Testis (tissue), 3 donors: ENCODE measurements around the gene SGSM1. TPM values are rescaled to one million over a fixed set of nuclear protein-coding genes. Genes with fewer than 3 reads are reported as not detected.

Experiments
- DNase-seq: peaks from one replicate; pipeline ENCODE4 v3.0.0-alpha.2; 2019
- H3K27ac ChIP-seq, 2 donors: fragments of 200-600 bp; sonication (generic); one replicate each; pipeline ENCODE4 v1.5.1; 2019
- H3K27me3 ChIP-seq: fragments of 200-600 bp; sonication (generic); one replicate; pipeline ENCODE4 v1.5.1; 2019
- H3K36me3 ChIP-seq: fragments of 200-600 bp; sonication (generic); one replicate; pipeline ENCODE4 v1.5.1; 2017; ENCODE audit warnings: low read depth; ENCODE audit errors: missing control alignments
- H3K4me1 ChIP-seq: fragments of 200-600 bp; sonication (generic); one replicate; pipeline ENCODE4 v1.5.1; 2019
- H3K4me3 ChIP-seq, 2 donors: fragments of 200-600 bp; sonication (generic); one replicate each; pipeline ENCODE4 v1.5.1; 2017 to 2019
- H3K9me3 ChIP-seq: fragments of 200-600 bp; sonication (generic); one replicate; pipeline ENCODE4 v1.5.1; 2017
- POLR2A ChIP-seq: fragments of 450-650 bp; IDR thresholded peaks from one replicate; pipeline ENCODE4 v1.6.1; 2017; ENCODE audit warnings: antibody characterized with exemption, mild to moderate bottlenecking, moderate library complexity
- WGBS, 2 donors: methylation state at CpG; one replicate each; pipeline ENCODE4 v1.1.5; 2018; 5-methylcytosine and 5-hydroxymethylcytosine counted together
- intact Hi-C: fragments of 100-400 bp; cut with DNase I; formaldehyde crosslinking; loops from one replicate; pipeline ENCODE4 v1.15.1; 2023; ENCODE audit warnings: low total_unique reads
- polyA plus RNA-seq: library from polyadenylated mRNA; stranded (reverse); fragments of 350-450 nt; fragmentation: Illumina TruSeq; extraction: RNeasy Lipid Tissue Mini Kit (QIAGEN cat#74804); gene quantifications from one replicate; pipeline ENCODE4 v1.2.3, GENCODE V29; 2014; ENCODE audit warnings: low read depth, low replicate concordance; ENCODE audit not compliant: insufficient read depth
- total RNA-seq, 2 donors: library from RNA; depleted of rRNA; stranded (reverse); fragments of >200 nt; gene quantifications; one replicate each; pipeline ENCODE4 v1.2.3, GENCODE V29; 2016
- TF ChIP-seq, protein P1 (sequence below), 3 experiments: fragments of 450-650 bp in 2 of 3; fragments of 200-600 bp in 1 of 3; sonication (generic) in 1 of 3; IDR thresholded peaks; one replicate each; pipeline ENCODE4 v1.5.1; 2016 to 2019; ENCODE audit warnings: antibody characterized with exemption in 3 of 3, mild to moderate bottlenecking in 2 of 3, moderate library complexity in 1 of 3

The SGSM1 gene
- total and polyA plus RNA-seq, 3 donors from 2014 or later, result 5.1 to 8.4 (median 7.9) TPM

GRCh38 chr22:24883432-24883831 is 77.4 kb downstream of the SGSM1 start:
- no peaks in the 10 kb centered on the region for H3K4me1 ChIP-seq
- H3K27ac ChIP-seq, result no peak overlapping the region
- no peaks in the 10 kb centered on the region for H3K27me3 ChIP-seq
- no peaks in the 10 kb centered on the region for H3K9me3 ChIP-seq
- intact Hi-C loops, result no loop called here
- no peak for DNase-seq
- no peaks in the 10 kb centered on the region for H3K36me3 ChIP-seq
- whole genome bisulfite sequencing, 2 donors, result 89 to 90% methylated on average over 5 to 6 of the region's 6 CpGs
- H3K4me3 ChIP-seq, result no peak overlapping the region
- TF ChIP-seq, protein P1, sequence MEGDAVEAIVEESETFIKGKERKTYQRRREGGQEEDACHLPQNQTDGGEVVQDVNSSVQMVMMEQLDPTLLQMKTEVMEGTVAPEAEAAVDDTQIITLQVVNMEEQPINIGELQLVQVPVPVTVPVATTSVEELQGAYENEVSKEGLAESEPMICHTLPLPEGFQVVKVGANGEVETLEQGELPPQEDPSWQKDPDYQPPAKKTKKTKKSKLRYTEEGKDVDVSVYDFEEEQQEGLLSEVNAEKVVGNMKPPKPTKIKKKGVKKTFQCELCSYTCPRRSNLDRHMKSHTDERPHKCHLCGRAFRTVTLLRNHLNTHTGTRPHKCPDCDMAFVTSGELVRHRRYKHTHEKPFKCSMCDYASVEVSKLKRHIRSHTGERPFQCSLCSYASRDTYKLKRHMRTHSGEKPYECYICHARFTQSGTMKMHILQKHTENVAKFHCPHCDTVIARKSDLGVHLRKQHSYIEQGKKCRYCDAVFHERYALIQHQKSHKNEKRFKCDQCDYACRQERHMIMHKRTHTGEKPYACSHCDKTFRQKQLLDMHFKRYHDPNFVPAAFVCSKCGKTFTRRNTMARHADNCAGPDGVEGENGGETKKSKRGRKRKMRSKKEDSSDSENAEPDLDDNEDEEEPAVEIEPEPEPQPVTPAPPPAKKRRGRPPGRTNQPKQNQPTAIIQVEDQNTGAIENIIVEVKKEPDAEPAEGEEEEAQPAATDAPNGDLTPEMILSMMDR (IDR thresholded peaks at IDR 0.05), result no peak
- no peak for TF ChIP-seq POLR2A

GRCh38 chr22:24887260-24887659 is 81.2 kb downstream of the SGSM1 start:
- H3K36me3 ChIP-seq, result no peaks in the 10 kb centered on the region
- DNase-seq, result no peak
- WGBS, 2 donors, result 84% methylated on average over 2 of the region's 2 CpGs
- H3K4me3 ChIP-seq, result no peak overlapping the region
- H3K4me1 ChIP-seq, result no peaks in the 10 kb centered on the region
- intact Hi-C loops, result no loop called here
- TF ChIP-seq POLR2A, result no peak
- TF ChIP-seq, protein P1 (IDR thresholded peaks at IDR 0.05), result no peak
- H3K27ac ChIP-seq, result no peak overlapping the region
- H3K9me3 ChIP-seq, result no peaks in the 10 kb centered on the region
- no peaks in the 10 kb centered on the region for H3K27me3 ChIP-seq

DNA sequence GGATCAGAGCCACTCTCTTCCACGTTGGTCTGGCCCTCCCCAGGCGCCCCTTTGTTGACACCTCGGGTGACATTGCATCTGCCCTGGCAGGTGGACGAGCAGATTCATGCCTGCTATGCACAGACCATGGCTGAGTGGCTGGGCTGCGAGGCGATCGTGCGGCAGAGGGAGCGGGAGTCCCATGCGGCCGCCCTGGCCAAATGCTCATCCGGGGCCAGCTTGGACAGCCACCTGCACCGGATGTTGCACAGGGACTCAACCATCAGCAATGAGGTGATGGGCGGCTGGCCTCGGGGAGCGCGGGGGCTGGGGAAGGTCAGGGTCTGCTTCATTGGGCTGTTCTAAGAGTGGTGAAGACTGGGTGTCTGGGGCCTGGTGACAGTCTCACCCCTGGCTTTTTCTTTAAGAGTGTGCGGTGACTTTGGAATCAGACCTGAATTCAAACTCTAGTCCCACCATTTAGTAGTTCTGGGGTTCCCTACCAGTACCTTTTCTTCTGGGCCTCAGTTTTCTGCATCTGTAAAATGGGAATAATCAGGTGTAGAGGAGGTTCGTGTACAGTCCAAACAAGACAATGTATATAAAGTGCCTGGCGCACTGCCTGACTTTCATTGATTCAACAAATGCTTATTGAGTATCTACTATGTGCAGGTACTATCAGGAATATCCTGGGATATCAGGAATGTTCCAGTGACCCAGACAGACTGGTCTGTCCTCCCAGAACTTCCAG is 87.5 kb downstream of the SGSM1 start:
- H3K27ac ChIP-seq, result no peak overlapping the region

DNA sequence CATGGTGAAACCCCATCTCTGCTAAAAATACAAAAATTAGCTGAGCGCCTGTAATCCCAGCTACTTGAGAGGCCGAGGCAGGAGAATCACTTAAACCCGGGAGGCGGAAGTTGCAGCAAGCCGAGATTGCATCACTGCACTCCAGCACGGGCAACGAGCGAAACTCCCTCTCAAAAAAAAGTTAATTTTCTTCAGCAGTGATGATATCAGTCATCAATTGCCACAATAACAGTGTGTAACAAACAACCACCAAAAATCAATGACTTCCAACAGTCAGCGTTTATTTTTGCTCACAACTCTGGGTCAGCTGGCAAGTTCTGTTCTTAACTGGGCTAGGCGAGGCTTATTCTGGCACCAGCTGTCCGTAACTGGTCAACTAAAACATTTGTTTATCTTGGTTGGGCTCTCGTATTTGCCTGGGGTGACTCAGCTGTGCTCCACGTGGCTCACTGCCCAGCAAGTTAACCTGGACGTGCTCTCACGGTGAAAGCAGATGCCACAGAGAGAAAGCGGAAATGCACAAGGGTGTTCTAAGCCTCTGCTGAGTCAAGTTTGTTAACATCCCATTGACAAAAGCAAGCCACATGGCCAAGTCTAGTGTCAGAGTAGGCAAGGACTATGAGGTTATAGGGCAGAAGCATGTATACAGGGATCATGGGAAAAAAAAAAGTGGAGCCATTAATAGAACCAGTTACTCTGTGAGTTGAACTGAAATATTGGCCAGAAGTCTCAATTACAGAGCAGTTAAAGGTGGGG is 88.4 kb downstream of the SGSM1 start:
- H3K9me3 ChIP-seq, result no peaks in the 10 kb centered on the region
- DNase-seq, result peak; percentile 63
- H3K4me1 ChIP-seq, result no peaks in the 10 kb centered on the region
- WGBS, 2 donors, result 34 to 45% methylated on average over 16 of the region's 16 CpGs
- TF ChIP-seq, protein P1 (IDR thresholded peaks at IDR 0.05), result no peak
- TF ChIP-seq POLR2A, result no peak
- H3K36me3 ChIP-seq, result no peaks in the 10 kb centered on the region
- H3K27me3 ChIP-seq, result no peaks in the 10 kb centered on the region
- no peak overlapping the region for H3K4me3 ChIP-seq
- H3K27ac ChIP-seq, result no peak overlapping the region
- intact Hi-C loops, result no loop called here

More for the DNA sequence above, 87.5 kb downstream of the SGSM1 start:
- Histone ChIP-seq H3K9me3 (no peaks in the 10 kb centered on the region), H3K4me3 (no peak overlapping the region), H3K36me3 (no peaks in the 10 kb centered on the region), H3K27me3 (no peaks in the 10 kb centered on the region), H3K4me1 (no peaks in the 10 kb centered on the region)
- DNase-seq, result no peak
- WGBS, 2 donors, result 91 to 95% methylated on average over 20 of the region's 20 CpGs
- TF ChIP-seq POLR2A, result no peak
- TF ChIP-seq, protein P1 (IDR thresholded peaks at IDR 0.05), result no peak
- intact Hi-C loops, result no loop called here
